Measurements from ENCODE around the gene CEP128. TPM values are rescaled to one million over a fixed set of nuclear protein-coding genes. Genes with fewer than 3 reads are reported as not detected.
"Not testable (repeated sequence)": the region's sequence is repeated elsewhere in the genome, so short reads cannot be mapped to it uniquely, and the experiment has no call there.

CEP128 gene
- total RNA-seq, 1 experiment from 2014 or later = 19.0 TPM

DNA sequence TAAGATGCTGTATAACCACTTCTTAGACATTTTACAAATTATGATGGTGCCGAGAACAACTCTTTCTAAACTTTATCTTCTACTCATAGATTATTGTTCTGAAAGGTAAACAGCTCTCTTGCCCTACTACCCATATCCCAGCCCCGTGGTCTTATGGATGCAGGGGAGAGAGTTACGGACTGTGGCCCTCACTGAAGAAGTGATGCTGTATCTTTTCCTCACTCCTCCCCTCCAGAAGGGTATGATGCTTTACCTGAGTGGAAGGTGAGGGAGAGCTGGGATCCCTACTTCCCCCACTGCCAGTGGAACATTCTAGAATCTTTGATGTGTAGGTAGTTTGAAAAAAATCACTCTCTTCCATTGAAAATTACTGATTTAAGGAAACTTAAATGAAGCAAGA, 17.4 kb upstream of the CEP128 start:
- Histone ChIP-seq H3K4me1 (no peaks in the 10 kb centered on the region), H3K4me3 (no peak overlapping the region), H3K27ac (no peak overlapping the region), H3K36me3 (no peaks in the 10 kb centered on the region), H3K27me3 (no peaks in the 10 kb centered on the region), H3K9me3 (replicated peaks) (no peaks in the 10 kb centered on the region)
- no peak for DNase-seq

DNA sequence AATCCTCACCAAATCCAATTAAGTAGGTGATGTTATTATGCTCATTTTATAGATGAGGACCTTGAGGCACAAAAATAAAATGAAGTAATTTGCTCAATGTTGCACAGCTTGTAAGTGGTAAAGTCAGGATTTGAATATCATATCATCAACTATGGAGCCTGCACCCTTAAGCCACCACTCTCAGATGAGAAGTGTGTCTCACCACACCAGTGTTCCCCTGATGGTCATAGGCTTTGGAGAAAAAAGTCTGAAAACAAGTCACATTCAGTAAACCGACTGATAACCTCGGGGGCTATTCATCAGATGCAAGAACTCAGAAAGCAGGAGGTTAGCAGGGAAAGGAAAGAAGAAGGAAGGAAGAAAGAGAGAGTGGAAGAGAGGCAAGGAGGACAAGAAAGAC, 16.7 kb upstream of the CEP128 start:
- H3K9me3 ChIP-seq (replicated peaks) = no peaks in the 10 kb centered on the region
- H3K4me3 ChIP-seq = no peak overlapping the region
- no peaks in the 10 kb centered on the region for H3K27me3 ChIP-seq
- no peak for DNase-seq
- no peak overlapping the region for H3K27ac ChIP-seq
- H3K36me3 ChIP-seq = no peaks in the 10 kb centered on the region
- no peaks in the 10 kb centered on the region for H3K4me1 ChIP-seq

DNA sequence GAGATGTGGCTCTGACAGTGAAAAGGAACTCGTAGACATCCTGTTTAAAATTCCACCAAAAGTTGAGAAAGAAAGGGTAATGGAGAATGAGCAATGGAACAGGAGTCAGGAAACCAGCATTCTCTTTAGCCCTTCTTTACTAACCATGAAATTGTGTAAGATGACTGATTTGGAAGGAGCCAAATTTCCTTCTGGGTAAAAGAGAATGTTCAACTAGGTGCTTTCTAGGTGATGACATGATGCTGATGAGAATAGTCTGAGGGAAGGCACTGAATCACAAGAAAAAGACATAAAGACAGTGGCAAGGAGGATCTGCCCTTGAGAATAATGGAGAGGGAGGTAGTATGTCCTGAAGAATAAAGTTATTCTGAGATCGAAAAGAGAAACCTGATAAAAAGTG, 16.1 kb upstream of the CEP128 start:
- H3K4me3 ChIP-seq = no peak overlapping the region
- H3K36me3 ChIP-seq = no peaks in the 10 kb centered on the region
- DNase-seq = no peak
- H3K4me1 ChIP-seq = no peaks in the 10 kb centered on the region
- no peaks in the 10 kb centered on the region for H3K27me3 ChIP-seq
- no peak overlapping the region for H3K27ac ChIP-seq
- no peaks in the 10 kb centered on the region for H3K9me3 ChIP-seq (replicated peaks)

DNA sequence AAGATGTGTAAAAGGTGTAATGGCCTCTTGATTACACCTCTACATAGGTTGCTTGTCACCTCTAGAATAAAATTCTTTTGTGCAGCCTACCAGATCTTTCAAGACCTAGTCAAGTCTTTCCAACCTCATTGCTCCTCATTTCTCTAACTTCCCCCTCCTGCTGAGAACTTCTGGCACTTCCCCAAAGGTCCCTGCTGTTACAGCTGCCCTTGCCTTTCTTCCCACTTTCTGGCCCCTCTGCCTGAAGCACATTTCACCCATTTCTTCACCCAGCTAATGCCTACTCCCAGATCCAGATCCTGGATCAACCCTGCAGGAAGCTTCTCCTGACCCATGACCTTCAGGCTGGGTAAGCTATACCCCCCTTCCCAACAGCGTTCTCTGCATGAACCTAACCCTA, 15.4 kb upstream of the CEP128 start:
- H3K4me1 ChIP-seq = no peaks in the 10 kb centered on the region
- H3K36me3 ChIP-seq = no peaks in the 10 kb centered on the region
- peak in 1 of 2 experiments; percentile 52 for DNase-seq
- H3K27ac ChIP-seq = no peak overlapping the region
- no peaks in the 10 kb centered on the region for H3K9me3 ChIP-seq (replicated peaks)
- no peak overlapping the region for H3K4me3 ChIP-seq
- H3K27me3 ChIP-seq = no peaks in the 10 kb centered on the region

DNA sequence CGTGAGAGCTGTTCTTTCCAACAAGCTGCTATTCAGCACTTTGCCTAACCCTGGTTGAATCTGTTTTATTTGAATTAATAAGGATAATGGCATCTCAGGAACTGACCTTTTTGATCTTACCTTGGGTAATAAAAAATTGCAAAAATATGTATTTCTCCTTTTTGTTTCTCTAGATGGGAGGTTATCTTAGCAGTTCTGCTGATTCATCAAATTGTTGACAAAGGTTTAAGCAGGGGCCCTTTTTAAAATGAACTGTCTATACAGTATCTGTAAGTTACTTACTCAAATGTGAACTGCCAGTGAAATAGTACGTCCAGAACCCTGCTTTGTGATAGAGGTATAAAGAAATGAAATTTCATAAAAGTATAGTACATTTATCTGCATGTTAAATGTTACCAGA, 14.6 kb upstream of the CEP128 start:
- no peaks in the 10 kb centered on the region for H3K4me1 ChIP-seq
- H3K36me3 ChIP-seq = no peaks in the 10 kb centered on the region
- 0 out of 2 replicates have a peak, but pooled peaks cover 3% of the 10 kb centered on the region for H3K9me3 ChIP-seq (replicated peaks)
- no peak overlapping the region for H3K27ac ChIP-seq
- DNase-seq = no peak
- H3K4me3 ChIP-seq = no peak overlapping the region
- no peaks in the 10 kb centered on the region for H3K27me3 ChIP-seq

DNA sequence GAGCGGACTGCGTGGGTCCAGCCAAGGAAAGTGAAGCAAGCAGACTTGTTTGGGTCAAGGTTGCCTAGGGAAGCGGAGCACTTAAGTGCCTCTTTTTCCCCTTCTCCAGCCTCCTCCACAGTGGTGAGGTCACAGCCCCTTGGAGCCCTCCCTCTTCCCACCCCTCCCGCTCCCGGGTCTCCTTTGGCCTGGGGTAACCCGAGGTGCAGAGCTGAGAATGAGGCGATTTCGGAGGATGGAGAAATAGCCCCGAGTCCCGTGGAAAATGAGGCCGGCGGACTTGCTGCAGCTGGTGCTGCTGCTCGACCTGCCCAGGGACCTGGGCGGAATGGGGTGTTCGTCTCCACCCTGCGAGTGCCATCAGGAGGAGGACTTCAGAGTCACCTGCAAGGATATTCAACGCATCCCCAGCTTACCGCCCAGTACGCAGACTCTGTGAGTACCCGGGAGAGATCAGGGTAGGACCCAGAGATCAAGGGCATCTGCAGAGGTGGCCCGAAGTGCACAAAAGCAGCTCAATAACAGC, 13.9 kb upstream of the CEP128 start, which contains the start of gene TSHR:
TSS of gene TSHR (plus strand) at position 206 of the 526 bp plus-strand sequence. CDS start at position 266, 60 bp downstream.
- Histone ChIP-seq H3K4me1 (no peaks in the 10 kb centered on the region), H3K4me3 (peak within 1 kb of the TSS; percentile 63), H3K9me3 (replicated peaks) (0 out of 2 replicates have a peak, but pooled peaks cover 4% of the 10 kb centered on the region), H3K27me3 (no peaks in the 10 kb centered on the region), H3K27ac (no peak within 1 kb of the TSS), H3K36me3 (no peaks in the 10 kb centered on the region)
- DNase-seq = no peak

DNA sequence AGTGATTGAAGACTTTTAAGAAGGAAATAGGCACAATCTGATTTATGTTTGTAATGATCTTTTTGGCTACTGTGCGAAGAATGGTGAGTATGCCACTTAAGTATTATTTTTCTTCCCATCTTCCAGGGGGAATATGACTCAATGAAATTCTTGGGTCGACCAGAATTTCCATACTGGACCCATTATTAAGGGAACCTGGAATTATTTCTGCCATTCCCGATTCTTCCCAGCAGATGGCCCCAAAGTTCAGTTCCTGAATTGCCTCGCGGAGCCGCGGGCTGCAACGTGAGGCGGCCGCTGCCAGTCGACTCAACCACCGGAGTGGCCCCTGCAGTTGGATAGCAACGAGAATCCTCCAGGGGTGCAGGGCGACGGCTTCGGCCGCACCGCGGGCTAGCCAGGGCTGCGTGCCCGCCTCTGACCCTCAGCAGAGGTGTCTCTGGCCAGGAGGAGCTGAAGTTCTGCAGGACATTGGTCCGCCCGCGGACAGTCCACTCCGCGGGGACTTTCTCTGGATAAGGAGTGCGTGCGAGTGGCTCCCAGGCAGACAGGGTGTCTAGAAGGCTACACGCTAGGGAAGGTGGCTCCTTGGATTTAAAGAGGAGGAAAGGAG, 13.3 kb upstream of the CEP128 start:
- Histone ChIP-seq H3K27me3 (no peaks in the 10 kb centered on the region), H3K36me3 (no peaks in the 10 kb centered on the region), H3K9me3 (replicated peaks) (0 out of 2 replicates have a peak, but pooled peaks cover 4% of the 10 kb centered on the region), H3K4me1 (no peaks in the 10 kb centered on the region), H3K27ac (no peak overlapping the region), H3K4me3 (peak overlapping the region; percentile 63)
- peak; percentile 75 to 82 for DNase-seq

DNA sequence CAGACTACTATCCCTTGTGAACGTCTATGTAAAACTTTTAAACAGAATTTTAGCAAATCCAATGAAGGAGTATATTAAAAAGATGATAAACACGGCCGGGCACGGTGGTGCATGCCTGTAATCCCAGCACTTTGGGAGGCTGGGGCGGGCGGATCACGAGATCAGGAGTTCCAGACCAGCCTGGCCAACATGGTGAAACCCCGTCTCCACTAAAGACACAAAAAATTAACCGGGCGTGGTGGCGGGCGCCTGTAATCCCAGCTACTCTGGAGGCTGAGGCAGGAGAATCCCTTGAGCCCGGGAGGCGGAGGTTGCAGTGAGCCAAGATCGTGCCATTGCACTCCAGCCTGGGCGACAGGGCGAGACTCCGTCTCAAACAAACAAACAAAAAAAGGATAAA, 11.7 kb upstream of the CEP128 start:
- H3K9me3 ChIP-seq (replicated peaks); DNase-seq; H3K27ac ChIP-seq; H3K4me1 ChIP-seq; H3K27me3 ChIP-seq; H3K36me3 ChIP-seq; H3K4me3 ChIP-seq: not testable (repeated sequence)

DNA sequence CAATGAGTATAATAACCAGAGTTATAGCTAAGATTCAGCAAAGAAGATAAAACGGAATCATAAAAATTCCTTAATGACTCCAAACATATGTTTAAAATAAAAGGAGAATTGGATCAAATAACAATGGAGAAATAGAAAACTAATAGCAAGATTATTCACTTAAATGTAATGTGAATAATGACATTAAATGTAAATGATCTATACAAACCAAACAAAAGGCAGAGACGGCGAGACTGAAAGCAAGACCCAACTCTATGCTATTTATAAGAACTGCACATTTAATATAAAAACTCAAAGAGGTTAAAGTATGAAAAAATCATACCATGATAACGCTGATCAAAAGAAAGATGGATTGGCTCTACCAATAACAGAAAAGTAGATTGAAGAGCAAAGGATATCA, 10.0 kb upstream of the CEP128 start:
- Histone ChIP-seq H3K4me3 (no peak overlapping the region), H3K27me3 (no peaks in the 10 kb centered on the region), H3K27ac (no peak overlapping the region), H3K4me1 (no peaks in the 10 kb centered on the region), H3K9me3 (replicated peaks) (0 out of 2 replicates have a peak, but pooled peaks cover 4% of the 10 kb centered on the region), H3K36me3 (no peaks in the 10 kb centered on the region)
- no peak for DNase-seq

DNA sequence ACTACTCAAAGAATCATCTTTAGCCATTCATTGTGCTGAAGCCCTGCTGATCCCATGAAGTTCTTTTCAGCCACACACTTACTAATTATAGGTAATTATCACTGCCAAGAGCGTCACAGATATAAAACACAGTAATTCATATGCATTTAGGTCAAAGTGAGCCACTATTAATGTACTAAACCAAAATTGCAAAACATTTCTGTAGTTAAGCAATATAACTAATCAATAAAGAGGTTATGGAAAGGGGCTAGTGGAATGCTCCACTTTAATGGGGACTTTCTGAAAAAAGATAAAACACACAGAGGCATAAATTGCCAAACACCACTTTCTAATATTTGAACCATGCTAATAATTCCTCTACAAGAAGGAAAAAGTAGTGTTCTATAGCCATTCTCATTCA, 6.8 kb upstream of the CEP128 start:
- DNase-seq = no peak
- H3K36me3 ChIP-seq = no peaks in the 10 kb centered on the region

DNA sequence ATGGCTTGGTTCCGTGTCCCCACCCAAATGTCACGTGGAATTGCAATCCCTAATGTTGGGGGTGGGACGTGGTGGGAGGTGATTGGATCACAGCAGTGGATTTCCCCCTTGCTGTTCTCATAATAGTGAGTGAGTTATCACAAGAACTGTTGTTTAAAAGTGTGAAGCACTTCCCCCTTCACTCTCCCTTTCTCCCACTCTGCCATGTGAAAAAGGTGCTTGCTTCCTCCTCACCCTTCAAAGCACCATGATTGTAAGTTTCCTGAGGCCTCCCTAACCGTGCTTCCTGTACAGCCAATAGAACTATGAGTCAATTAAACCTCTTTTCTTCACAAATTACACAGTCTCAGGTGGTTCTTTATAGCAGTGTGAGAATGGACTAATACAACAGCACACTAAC, 5.3 kb upstream of the CEP128 start:
- no peak for DNase-seq
- no peak overlapping the region for H3K27ac ChIP-seq
- no peaks in the 10 kb centered on the region for H3K27me3 ChIP-seq
- 0 out of 2 replicates have a peak, but pooled peaks cover 4% of the 10 kb centered on the region for H3K9me3 ChIP-seq (replicated peaks)
- H3K4me1 ChIP-seq = peaks cover 9% of the 10 kb centered on the region; the same call in 1 of the 2 replicates
- no peak overlapping the region for H3K4me3 ChIP-seq
- H3K36me3 ChIP-seq = no peaks in the 10 kb centered on the region

More for the DNA sequence above, 6.8 kb upstream of the CEP128 start:
- no peak overlapping the region for H3K4me3 ChIP-seq
- H3K27me3 ChIP-seq = no peaks in the 10 kb centered on the region
- H3K27ac ChIP-seq = no peak overlapping the region
- 0 out of 2 replicates have a peak, but pooled peaks cover 4% of the 10 kb centered on the region for H3K9me3 ChIP-seq (replicated peaks)
- H3K4me1 ChIP-seq = no peaks in the 10 kb centered on the region

DNA sequence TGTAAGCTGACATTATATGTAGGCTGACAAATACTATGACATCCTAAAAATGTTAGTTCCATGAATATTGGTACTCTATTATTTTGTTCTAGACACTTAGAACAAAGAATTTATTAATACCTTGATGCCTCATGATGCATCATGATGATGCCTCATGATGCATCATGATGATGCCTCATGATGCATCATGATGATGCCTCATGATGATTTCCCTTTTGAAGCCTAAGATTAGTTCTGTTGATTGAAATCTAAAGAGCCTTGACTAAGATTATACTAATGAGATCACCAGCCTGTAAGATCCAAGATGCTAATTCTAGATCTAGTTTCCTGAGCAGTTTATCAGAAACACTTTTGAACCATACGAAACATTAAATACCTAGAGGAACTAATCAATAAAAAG, 4.6 kb upstream of the CEP128 start:
- no peak overlapping the region for H3K4me3 ChIP-seq
- no peak overlapping the region for H3K27ac ChIP-seq
- no peaks in the 10 kb centered on the region for H3K27me3 ChIP-seq
- H3K4me1 ChIP-seq = peaks cover 9% of the 10 kb centered on the region; the same call in 1 of the 2 replicates
- no peak for DNase-seq
- H3K36me3 ChIP-seq = no peaks in the 10 kb centered on the region
- 0 out of 2 replicates have a peak, but pooled peaks cover 2% of the 10 kb centered on the region for H3K9me3 ChIP-seq (replicated peaks)

DNA sequence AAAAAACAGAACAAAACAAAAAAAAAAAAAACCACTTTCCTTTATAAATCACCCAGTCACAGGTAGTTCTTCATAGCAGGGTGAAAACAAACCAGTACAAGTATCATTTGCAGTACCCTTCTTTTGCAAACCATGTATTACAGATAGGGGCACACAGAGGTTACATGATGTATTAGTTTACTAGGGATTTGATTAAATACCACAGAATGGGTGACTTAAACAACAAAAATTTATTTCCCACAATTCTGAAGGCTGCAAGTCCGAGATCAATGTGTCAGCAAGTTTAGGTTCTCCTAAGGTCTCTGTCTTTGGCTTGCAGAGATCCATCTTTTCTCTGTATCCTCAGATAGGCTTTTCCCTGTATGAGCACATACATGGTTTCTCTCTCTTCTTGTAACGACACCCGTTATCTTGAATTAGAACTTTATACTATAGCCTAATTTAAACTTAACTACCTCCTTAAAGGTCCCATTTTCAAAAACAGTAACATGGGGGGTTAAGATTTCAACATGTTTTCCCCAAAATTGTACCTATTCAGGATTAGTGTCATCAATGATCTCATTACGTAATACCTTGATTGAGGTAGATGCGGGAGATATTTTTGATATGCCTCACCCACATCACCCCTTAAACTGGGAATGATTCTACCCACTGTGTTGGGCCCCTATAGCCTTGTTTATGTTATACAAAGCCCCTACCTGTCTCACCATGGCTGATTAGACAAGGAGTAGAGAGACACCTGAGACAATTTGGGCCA, 3.5 kb upstream of the CEP128 start:
- no peaks in the 10 kb centered on the region for H3K36me3 ChIP-seq
- no peak overlapping the region for H3K4me3 ChIP-seq
- no peak for DNase-seq
- peaks cover 11% of the 10 kb centered on the region; the same call in 1 of the 2 replicates for H3K4me1 ChIP-seq
- no peaks in the 10 kb centered on the region for H3K9me3 ChIP-seq (replicated peaks)
- H3K27me3 ChIP-seq = no peaks in the 10 kb centered on the region
- H3K27ac ChIP-seq = no peak overlapping the region

DNA sequence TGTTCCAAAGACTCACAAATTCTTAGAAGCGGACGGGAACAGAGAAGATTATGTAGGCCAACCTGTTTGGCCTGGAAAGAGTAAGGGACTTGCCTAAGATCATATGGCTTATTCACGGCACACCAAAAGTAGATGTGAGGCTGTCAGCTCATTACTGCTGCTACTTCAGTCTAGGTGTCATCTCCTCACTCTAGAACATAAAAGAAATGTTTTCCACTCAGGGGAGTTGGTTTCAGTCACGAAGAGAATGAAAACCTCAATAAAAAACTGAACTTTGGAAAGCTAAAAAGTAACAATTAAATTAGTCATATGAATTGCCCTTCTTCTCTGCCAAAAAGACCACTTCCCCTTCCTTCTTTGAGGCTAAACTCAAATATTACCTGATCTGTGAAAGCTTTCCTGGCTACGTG, 658 bp upstream of the CEP128 start:
- H3K4me1 ChIP-seq = peaks cover 11% of the 10 kb centered on the region; the same call in 1 of the 2 replicates
- no peaks in the 10 kb centered on the region for H3K27me3 ChIP-seq
- peak overlapping the region; percentile 75 for H3K4me3 ChIP-seq
- no peaks in the 10 kb centered on the region for H3K9me3 ChIP-seq (replicated peaks)
- DNase-seq = peak in 1 of 2 experiments; percentile 25
- H3K36me3 ChIP-seq = no peaks in the 10 kb centered on the region
- H3K27ac ChIP-seq = peak overlapping the region; percentile 44

DNA sequence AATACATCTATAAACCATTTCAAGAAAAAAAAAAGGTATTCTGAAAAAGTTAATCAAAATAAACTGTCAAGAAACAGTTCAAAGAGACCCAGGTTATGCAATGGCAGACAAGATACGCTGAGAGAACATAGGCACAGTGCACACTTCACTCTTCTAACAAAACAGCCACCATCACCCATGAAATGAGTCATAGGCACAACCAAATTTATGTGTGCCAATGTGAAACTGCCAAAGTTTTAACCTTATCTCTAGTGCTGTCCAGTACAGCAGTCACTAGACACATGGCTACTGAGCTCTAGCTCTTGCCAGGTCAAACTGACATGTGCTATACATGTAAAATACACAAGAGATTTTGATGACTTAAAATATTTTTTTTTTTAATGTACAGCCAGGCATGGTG, 1.4 kb downstream of the CEP128 start:
- H3K4me1 ChIP-seq = peaks cover 11% of the 10 kb centered on the region; the same call in 1 of the 2 replicates
- H3K4me3 ChIP-seq = no peak overlapping the region
- H3K9me3 ChIP-seq (replicated peaks) = no peaks in the 10 kb centered on the region
- no peak for DNase-seq
- H3K27ac ChIP-seq = no peak overlapping the region
- H3K27me3 ChIP-seq = no peaks in the 10 kb centered on the region
- H3K36me3 ChIP-seq = no peaks in the 10 kb centered on the region; the same call in 1 of the 2 replicates
